GM12874 (cell line): Measurements from ENCODE around the gene MTHFD1.

Experiments
- TF ChIP-seq, protein P1 (sequence below): IDR thresholded peaks from 2 replicates; pipeline ENCODE4 v1.5.1; 2011; ENCODE audit warnings: low read depth, mild to moderate bottlenecking, control low read depth, low read length, moderate library complexity; ENCODE audit not compliant: insufficient read depth

The MTHFD1 gene

DNA sequence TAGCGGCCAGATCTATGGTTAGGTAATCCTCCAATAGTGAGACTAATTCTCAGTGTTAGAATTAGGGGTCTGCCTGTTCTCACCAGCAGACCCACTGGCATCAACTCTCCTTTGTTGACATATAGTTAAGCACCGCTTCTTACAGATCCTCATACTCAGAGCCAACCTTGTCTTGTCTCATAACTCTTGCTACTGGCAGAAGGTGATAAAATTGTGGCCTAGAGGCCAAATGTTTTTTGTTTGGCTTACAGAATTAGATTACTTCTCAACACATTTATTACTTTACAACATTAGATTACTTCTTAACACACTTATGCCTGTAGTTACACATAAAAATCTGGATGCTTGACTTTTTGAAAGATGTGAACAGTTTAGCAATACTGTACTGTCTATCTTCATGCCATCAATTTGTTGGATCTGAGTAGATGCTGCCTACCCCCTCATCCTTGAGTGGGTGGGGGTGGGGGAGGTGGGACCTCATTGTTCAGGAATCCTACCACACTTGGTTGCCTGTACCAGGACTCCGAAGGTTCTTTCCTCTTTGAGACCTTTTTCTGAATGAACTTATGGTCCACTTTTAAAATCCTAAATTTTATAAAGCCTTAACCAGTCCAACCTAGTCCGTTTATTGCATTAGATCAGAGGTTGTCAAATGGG lies 7.0 kb downstream of the MTHFD1 start:
- TF ChIP-seq, protein P1, sequence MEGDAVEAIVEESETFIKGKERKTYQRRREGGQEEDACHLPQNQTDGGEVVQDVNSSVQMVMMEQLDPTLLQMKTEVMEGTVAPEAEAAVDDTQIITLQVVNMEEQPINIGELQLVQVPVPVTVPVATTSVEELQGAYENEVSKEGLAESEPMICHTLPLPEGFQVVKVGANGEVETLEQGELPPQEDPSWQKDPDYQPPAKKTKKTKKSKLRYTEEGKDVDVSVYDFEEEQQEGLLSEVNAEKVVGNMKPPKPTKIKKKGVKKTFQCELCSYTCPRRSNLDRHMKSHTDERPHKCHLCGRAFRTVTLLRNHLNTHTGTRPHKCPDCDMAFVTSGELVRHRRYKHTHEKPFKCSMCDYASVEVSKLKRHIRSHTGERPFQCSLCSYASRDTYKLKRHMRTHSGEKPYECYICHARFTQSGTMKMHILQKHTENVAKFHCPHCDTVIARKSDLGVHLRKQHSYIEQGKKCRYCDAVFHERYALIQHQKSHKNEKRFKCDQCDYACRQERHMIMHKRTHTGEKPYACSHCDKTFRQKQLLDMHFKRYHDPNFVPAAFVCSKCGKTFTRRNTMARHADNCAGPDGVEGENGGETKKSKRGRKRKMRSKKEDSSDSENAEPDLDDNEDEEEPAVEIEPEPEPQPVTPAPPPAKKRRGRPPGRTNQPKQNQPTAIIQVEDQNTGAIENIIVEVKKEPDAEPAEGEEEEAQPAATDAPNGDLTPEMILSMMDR, result no peak

DNA sequence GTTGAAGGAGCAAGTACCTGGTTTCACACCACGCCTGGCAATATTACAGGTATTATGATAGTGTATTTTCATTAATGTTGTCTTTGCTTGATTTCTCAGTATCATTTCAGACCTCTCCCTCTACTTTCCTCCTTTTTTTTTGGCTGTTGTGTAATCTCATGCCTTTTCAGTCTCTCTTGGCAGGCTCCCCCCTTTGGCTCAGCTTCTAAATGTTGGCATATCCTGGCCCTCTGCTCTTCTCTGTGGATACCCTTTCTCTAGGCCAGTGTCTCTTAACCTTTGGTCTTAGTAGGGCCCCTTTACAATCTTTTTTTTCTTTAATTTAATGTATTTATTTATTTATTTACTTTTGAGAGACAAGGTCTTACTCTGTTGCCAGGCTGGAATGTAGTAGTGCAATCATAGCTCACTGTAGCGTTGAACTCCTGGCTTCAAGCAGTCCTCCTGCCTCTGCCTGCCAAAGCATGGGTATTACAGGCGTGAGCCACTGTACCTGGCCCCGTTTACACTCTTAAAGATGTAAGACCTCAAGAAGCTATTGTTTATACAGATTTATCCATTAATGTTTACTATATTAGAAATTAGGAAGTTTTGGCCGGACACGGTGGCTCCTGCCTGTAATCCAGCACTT lies 12.8 kb downstream of the MTHFD1 start:
- TF ChIP-seq, protein P1, result no peak

DNA sequence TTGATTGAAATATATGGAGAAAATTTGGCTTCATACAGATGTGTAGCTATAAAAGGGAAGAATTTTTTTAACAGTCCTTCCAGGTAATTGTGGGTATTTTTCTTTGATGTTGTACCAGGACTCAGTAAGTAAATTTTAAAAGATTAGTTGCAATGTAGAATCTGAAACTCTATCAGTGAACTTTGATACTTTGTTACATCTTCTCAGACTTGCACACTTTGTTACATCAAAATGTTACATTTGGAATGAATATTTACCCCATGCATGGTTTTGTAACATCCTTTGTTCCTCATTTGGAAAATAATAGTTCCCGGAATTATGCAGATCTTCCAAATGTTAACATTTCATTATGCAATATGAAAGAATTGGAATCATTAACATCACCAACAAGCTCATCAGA lies 13.8 kb downstream of the MTHFD1 start:
- TF ChIP-seq, protein P1, result no peak

DNA sequence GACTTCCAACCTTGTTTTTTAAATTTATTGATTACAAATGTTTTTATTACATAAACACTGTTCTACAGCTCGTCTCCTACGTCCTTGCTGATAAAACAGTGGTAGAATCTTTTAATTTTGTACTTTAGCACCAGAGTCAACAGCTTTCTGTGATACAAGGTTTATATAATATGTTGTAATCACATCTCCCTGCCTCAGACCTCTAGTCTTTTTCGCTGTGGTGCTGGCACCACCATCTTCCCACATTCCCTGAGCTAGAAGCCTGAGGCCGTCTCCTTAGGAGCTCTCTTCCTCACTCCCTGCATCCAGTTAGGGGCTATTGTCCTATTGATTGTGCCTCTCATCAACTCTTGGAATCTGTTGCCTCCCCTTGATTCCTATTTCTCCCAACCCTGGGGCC lies 17.1 kb downstream of the MTHFD1 start:
- TF ChIP-seq, protein P1, result no peak

DNA sequence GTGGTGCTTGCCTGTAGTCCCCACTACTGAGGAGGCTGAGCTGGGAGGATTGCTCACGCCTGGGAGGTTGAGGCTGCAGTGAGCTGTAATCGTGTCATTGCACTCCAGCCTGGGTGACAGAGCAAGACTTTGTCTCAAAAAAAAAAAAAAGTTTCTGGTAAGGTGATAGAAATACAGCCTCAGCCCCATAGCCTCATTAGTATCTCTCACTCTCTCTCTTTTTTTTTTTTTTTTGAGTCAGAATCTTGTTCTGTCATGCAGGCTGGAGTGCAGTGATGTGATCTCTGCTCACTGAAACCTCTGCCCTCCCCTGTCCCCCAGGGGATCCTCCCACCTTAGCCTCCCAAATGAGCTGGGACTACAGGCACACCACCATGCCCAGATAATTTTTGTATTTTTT lies 19.2 kb downstream of the MTHFD1 start:
- TF ChIP-seq, protein P1, result no peak

DNA sequence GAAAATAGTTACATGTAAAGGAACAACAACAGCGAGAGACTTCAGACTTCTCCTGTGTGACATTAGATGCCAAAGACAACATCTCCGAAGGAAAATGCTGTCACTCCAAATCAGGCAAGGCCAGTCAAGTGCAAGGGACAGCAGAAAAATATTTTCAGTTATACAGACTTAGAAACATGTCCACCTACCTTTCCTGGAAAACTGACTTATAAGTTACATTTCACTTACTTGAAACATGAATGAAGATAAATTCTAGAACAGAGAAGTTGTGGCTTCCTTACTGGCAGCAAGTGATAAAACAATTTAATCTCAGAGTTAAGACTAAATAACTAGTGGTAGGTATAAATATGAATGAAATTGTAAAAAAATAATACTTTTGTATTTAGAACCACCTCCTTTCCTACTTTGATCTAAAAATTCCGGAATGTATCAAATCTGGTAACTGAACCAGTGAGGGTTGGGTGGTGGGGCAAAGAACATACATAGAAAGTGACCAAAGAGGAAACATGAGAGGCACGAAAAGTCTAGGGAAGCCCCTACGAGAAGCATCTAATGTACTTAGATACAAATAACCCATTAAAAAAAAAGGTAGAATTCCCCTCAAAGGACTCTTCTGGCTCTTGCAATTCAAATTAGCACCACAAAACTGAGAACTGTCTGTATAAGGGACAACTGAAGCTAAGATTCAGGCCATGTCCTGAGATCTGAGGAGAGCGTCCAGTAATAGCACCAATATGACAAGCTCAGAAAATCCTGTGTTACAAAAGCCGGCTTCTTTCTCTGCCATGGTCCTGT lies 21.2 kb downstream of the MTHFD1 start:
- TF ChIP-seq, protein P1, result no peak

DNA sequence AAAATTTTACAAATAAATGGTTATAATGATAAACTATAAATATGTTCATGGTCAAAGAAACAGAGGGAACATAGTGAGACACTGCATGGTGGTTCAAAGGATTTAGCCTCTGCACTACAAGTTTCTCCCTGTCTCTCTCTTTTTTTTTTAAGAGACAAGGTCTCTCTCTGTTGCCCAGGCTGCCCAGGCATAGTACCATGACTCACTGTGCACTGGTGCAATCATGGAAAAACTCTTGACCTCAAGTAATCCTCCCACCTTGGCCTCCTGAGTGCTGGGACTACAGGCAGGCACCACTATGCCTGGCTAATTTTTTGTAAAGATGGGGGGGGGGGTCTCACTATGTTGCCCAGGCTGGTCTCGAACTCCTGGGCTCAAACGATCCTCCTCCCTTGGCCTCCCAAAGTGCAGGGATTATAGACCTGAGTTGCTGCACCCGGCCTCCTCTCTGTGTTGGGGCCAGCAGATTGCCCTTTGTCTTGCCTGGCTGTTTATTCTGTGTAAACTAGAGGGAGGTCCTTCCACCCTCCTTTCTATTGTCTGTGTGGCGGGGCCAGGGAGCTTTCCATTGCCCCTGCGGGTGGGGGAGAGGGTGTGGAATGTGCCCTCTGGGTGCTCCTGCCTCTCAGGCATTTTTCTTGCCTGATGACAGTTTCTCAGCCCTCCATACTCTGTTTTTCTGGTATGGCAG lies 22.1 kb downstream of the MTHFD1 start:
- TF ChIP-seq, protein P1, result no peak
